Stimulated activated CD4-positive, alpha-beta T cell treated with anti-CD3 and anti-CD28 coated beads, TNF-alpha, amount 100 ng/mL, for 1 hour (primary cell): Measurements from ENCODE around the gene OGFRL1.
"Not testable (repeated sequence)": the region's sequence is repeated elsewhere in the genome, so short reads cannot be mapped to it uniquely, and the experiment has no call there.

Experiments used
- DNase-seq, 3 donors: peaks; one replicate each; pipeline ENCODE4 v3.0.0-alpha.2; 2020; ENCODE audit warnings: low read depth in 3 of 3, low spot score in 1 of 3

The OGFRL1 gene

DNA sequence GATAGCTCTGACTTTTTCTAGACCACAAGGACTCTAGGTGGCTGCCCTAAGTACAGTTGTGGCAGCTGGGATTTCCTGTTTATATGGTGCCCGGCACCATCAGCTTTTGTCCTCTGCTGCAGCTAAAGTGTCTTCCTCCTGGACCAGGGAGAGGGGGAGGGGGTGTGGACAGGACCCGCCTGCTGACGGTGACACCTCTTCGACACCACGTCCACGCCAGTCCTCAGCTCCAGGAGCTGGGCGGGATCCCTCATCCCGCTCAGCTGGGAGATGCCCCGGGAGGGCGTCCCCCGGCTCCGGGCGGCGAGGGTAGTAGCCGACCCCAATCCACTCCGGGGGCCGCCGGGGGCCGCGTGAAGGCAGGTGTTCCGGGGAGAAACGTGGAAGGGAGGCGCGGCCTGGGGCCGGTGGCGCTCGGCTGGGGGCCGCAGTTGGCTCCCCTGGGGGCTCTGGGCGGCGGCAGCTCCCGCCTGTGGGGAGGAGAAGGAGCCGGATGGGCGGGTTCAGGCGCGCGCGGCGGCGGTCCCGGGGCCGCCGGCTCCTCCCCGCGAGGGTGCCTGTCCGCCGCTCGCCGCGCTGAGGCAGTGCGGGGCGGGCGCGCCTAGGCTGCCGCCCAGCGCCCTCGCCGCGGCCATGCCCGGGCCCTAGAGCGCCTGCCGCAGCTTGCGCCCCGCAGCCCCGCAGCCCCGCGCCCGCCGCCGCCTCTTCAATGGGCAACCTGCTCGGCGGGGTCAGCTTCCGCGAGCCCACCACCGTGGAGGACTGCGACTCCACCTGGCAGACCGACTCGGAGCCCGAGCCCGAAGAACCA lies at the start of gene OGFRL1:
Gene OGFRL1 (plus strand): TSS at position 584 of the 811 bp plus-strand sequence. CDS start 126 bp downstream, at position 710.
- peak; percentile 4 to 46 (median 21) for DNase-seq

DNA sequence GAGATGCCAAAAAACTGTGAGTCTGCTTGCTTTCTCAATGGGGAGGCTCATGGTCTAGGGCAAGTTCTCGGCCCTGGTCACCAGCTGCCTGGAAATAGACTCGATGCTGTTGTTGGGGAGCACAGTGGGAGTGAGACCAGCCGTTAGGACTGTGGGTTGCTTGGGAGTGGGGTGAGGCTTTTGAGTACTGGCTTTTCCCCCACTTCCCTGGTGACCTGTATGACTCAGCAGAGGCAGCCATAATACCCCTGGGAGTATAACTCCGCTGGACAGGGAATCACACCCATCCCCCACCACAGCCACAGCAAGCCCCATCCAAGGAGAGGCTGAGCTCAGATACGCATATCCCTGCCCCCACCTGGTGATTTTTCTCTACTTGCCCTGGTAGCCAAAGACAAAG lies 48.9 kb upstream of the OGFRL1 start:
- no peak for DNase-seq

DNA sequence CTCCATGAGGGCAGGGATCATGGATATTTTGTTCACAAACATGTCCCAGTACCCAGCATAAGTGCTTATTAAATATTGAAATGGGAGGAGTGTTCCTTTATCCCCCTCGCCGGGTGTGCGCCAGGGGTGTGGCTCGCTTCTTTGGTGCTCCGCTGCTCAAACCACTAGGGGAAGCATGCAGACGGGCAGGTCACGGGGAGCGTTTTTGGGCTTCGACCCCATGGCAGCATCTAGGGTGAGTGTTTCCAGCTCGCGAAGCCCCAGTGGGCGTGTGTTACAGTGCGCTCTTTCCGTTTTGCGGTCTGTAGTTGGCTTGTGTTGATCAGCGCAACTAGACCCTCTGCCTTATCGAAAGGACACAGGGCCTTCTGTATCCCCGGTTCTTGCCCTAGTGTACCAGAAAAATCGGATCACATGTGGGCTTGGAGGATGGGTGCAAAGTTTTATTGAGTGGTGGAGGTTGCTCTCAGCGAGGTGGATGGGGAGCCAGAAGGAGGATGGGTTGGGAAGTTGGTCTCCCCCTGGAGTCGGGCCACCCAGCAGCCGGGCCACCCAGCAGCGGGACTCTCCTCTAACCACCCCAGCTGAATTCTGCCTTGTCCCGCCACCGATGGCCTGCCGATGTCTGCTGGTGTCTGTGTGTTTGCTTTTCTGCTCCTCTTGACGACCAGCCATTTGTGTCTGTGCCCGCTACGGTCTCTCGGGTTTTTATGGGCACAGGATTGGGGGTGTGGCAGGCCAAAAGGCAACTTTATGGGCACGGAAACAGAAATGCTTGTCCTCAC lies 43.2 kb upstream of the OGFRL1 start:
- DNase-seq: no peak

DNA sequence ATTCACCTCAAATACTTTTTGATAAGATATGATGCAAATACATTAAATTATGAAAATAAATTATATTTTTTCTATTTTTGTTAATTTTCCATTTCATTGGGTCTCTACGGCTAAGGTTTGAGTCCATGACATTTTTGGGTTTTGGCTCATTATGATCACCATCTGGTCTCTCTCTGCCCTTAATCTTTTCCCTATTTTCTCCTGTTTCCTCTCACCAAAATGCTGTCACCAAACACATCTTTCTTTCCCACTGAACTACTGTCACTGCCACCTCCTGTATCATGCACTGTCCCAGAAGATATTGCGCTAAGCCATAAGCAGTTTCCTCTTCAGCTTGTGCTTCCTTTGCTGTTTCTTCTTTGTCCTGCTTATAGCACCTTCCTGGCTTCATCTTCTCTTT lies 42.0 kb upstream of the OGFRL1 start:
- no peak for DNase-seq

DNA sequence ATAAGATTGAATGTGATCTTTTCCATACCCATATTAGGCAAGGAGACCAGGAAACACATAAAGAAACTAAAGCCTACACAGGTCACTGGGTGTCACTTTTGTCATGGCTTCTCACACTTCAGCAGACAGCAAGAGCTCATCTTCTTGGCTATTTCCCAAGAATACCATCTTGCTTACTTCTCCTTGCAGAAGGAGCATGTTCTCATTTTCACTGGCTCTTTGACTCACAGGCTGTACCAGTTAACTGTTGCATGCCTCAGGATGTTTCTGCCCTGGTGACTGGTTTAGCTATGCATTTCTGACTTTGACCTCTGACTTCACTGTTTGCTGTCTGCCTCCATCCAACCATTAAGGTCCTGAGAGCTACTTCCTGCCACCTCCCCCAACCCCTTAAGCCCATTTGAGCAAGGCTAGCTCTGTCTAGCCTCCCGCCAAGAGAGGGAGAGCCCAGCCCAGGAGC lies 40.3 kb upstream of the OGFRL1 start:
- DNase-seq: no peak

DNA sequence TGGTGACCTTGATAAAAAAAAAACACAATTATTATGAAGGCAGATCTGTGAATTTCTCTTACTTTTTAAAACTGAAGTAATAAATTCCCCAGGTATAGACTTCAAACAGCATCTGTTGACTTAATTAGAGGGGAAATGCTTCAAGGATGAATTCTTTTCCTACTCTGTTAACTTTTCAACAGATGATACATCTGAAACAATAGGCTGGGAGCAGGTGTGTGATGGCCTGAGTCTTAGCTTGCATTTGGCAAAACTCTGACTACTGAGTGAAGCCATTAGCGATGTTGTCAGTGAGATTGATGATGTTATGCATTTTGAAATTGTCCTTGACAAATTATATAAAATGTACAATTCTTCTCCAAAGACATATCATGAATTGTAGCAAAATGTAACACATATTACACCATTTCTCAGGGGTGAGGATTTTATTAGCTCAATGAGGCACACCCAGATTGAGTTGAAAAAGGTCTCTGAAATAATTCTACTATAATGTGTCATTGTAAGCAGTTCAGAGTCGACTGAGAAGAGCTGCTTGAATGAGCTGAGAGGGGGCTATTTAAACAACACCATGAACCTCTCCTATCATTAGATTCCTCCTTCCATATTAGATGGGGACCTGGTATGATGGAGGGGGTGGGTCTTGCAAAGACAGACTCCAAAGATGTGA lies 39.6 kb upstream of the OGFRL1 start:
- DNase-seq: no peak

DNA sequence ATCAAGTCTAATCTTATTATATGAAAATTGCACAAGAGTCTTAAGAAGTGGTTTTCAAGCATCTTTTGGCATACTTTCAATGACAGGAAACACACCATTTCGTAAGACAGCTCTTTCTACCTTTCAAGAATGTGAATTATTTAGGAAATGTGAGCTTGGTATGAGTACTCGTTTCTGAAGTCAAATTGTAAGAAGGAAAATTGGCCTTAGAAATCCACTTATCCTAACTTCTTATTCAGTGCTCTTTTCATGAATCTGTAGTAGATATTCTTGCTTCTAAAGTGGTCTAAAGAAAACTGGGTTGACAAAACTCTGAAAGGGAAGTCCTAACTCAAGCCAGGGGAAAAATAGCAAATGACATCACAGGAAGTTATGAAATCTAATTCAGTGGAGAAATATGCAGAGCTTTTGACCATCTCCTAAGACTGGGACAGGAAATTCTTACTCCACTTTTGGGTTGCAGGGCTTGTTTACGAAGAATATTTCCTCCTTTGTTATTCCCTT lies 38.5 kb upstream of the OGFRL1 start:
- DNase-seq: no peak

DNA sequence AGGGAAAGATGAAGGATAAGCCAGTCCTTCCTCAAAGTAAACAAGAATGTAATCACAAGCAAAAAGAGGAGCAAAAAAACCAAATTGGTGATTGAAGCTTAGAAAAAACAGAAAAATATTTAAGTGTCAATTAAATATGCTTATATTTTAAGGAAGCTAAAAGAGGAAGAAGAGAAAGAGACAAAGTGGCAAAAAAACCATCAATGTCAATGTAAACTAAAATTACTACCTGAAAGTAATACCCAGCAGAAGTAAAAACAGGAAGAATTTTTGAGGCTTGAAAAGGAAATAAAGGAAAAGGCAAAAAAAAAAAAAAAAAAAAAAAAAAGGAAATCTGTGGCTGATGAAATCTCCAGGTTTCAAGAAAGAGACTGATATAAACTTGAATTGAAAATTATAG lies 36.2 kb upstream of the OGFRL1 start:
- DNase-seq: no peak

DNA sequence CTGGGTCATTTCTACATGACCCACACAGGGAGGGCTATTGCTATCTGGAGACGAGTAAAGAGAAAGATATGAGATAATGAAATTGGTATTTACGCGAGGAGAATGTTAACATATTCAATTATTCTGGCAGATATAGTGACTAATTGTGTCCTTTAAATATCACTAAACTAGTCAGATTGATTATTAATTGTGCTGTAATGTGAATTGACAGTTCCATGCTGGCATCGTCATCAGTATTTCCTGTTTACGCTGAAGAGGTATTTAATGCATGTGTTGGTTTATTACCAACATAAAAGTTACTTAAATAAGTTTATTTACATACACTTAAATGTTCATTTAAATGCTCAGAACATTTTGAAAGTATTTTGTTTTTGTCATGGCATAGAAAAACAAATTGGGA lies 35.7 kb upstream of the OGFRL1 start:
- DNase-seq: no peak

DNA sequence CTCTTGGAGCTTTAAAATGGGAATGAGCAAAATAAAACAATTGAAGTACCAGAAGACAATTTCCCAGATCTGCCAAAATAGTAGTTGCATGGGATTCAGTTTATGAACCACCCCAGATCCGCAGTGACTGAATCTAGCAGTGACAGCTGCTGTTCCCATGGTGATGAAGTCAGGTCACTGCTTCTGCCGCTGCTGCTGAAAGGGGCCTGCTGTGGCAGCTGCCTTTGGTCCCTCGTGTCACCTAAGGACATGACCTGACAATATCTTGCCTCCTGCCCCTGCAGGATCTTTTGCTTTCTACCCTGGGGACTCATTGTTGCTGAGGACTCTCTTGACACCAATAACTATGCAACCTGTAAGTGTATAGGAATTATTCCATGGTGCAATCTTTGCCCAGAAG lies 34.3 kb upstream of the OGFRL1 start:
- DNase-seq: no peak

DNA sequence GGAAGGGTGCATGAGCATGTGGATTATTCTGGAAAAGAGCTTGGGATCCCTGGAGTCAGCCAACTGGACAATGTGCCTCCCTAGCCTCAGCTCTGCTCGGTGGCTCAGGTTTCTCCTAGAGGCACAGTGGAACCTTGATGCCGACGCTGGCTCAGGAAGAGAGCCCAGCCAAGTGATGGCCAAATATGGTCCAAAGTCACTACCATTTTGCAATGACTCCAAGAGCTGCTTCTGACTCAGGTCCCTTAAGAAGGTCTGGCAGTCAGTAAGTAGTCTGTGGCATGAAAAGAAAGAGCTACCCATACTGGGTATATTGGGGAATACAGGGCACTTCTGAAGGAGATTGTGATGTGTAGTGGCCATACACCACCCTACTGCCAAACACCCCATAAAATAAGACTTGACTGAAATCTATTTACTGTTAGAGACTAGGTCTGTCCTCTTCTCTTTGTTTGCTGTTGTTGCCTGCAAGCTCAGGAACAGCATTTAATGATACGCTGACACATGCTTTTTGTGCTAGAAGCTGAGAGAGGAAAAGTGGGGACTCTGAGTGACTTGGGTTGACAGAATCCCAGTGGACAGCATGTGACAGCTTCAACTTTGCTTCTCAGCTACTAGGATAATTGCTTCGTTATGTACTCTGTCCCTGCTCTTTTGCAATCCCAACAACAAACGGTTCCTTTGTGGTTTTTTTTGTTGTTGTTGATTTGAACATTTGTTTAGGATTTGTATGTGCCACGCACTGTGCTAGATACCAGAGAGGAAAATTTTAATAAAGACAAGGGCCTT lies 30.3 kb upstream of the OGFRL1 start:
- DNase-seq: no peak

DNA sequence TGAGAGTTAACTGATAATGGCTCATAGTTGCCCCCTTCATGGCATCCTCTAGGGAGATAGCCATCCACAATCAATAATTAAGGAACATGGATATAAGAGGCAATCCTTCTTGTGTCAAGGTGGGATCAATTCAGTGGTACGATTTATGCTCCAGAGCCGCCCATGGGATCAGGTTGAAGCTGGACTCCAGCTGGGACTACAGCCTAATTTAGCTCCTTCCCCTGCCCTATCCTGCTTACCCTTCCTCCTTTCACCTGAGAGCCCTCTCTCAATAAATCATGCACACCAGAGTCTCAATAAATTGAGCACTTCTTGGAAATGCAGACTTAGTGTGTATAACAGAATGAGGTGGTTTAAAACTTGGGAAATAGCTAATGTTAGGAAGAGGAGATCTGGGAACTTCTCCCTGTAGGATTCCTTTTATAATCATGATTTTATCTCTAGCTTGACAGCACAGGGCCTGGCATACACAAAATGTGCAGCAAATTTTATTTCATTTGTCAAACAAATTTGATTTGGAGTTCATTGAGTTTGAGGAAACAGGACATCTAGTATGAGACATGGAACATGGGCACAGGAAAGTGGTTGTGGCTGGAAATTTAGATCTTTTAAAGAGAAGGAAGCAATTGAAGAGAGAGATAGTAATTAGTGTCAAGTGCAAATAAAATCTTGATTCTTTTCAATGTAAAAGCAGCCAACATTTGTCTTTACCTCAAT lies 28.6 kb upstream of the OGFRL1 start:
- DNase-seq: no peak

DNA sequence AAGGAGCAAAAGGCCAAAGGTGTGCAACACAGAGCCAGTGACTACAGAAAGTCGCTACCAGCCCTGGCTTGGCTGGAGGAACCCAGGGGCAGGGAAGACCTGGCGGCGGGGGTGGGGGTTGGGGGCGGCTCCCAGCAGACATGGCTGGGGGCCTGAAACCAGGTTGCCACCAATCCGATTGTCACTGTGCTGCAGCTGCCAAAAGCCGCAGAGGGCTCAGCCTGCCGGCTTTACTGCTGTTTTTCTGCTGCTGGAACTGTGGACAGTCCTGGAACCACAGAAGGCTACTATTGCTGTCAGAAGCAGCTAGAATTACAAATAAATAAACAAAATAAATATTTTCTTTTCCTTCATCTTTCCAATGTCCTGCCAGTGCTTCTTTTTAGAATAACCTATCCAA lies 25.7 kb upstream of the OGFRL1 start:
- DNase-seq: no peak

DNA sequence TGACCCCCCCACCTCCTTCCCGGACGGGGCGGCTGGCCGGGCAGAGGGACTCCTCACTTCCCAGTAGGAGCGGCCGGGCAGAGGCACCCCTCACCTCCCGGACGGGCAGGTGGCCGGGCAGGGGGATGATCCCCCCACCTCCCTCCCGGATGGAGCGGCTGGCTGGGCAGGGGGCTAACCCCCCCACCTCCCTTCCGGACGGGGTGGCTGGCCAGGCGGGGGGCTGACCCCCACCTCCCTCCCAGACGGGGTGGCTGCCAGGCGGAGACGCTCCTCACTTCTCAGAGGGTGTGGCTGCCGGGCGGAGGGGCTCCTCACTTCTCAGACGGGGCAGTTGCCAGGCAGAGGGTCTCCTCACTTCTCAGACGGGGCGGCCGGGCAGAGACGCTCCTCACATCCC lies 22.2 kb upstream of the OGFRL1 start:
- not testable (repeated sequence) for DNase-seq

DNA sequence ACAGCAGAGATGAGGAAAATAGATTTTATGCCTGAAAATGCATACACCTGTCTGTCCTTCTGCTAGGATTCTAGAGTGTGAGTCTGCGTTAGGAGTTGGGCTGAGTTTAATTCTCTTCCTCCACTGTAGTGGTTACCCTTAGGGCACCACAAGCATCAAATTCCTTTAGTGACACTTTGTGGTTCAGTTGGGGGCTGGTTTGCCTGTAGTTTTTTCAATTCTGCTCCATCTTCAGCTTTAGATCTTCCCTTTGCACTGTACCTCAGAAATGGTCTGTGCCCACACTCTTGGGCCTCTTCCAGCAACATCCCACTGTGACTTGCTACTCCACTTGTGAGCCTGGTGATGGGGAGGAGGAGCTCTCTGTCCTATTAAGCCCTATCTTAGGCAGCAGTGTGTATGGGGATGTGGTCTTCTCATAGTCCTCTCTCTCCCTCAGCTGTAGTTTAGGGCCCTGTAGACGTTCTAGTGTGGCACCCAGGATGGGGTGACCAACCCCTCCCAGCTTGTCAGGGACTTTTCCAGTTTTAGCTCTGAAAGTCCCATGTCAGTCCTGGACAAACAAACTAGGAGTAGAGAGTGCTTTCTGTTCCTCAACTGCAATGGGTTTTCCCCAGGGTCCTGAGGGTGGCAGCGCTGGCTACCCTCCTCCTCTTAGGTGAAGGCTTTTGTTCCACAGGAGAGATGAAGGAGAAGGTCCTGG lies 19.7 kb upstream of the OGFRL1 start:
- DNase-seq: no peak

DNA sequence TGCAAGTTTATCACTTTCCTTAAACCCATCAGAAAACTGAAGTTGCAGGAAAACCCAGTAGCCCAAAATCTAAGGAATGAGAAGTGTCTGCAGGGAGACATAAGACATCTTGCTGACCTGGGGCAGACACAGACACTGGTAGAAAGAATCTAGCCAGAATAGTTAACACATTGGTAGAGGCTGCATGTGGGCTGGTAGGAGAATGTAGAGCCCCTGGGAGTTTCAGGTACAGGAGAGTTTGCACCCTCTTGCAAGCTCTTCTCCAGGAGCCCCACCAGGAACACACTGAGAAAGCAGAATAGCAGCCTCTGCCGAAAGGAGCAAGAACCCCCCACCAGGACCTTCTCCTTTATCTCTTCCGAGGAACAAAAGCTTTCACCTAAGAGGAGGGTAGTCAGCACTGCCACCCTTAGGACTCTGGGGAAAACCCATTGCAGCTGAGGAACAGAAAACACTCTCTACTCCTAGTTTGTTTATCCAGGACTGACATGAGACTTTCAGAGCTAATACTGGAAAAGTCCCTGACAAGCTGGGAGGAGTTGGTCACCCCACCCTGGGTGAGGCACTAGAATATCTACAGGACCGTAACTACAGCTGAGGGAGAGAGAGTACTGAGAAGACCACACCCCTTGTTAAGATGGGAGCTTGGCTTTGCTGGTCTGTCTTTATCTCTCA lies 10.5 kb upstream of the OGFRL1 start:
- no peak for DNase-seq

DNA sequence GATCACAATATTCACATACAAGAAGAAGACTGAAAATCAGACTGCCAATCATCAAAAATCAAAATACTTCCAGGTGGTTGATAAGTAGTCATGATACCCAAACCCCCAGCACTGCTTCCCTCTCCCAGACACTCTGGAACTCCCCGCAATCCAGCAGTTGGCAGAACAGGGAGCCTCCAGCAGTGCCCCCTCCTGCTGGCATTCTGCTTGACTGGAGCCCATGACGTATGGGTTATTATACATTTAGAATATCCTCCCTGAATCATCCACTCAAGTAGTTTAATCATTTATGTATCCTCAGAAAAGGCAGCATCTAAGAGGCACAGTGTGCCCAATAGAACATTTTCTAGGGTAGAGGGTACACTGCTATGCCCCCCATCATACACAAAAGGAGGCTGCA lies 9.3 kb upstream of the OGFRL1 start:
- DNase-seq: no peak

DNA sequence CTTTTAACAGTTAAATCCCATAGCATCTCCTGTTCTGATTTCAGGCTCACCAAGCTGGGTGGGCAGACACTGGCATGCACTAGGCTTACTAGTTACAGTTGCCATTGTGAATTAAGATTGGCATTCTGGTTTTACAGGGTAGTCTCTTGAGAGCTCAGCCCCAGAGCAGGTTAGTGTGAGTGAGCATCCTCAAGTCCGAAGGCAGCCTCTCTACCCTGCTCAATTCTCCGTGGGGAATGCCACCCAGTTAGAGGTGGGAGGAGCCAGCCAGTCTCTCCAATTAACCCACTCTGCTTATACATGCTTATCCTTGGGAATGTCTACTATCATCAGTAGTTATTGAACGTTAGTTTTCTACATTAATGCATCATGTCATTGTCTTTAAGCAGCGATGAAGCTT lies 8.9 kb upstream of the OGFRL1 start:
- DNase-seq: no peak

DNA sequence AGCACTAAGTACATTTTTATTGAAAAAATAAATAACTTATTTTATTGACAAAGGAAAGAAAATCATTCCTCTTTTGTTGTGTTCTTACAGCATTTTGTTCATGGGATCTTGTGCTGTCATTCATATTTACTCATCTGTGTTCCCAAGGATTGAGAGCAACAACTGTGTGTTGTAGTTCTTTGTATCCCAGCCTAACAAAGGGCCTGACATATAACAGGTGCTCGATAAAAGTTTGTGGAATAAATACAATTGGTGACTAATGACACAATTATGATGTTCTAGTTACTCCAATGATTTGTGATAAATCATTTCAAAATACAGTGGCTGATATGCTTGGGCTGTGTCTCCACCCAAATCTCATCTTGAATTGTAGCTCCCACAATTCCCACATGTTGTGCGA lies 7.9 kb upstream of the OGFRL1 start:
- no peak for DNase-seq
